GM20431 (cell line): ENCODE measurements around the gene ARID1B.

Source experiments
- in situ Hi-C: fragments of 300-500 bp; cut with MseI, MboI; formaldehyde crosslinking; loops from one replicate; pipeline ENCODE4 v1.15.0; 2020; ENCODE audit warnings: low sequenced_read_pairs; ENCODE audit not compliant: unreplicated experiment

Gene ARID1B

DNA sequence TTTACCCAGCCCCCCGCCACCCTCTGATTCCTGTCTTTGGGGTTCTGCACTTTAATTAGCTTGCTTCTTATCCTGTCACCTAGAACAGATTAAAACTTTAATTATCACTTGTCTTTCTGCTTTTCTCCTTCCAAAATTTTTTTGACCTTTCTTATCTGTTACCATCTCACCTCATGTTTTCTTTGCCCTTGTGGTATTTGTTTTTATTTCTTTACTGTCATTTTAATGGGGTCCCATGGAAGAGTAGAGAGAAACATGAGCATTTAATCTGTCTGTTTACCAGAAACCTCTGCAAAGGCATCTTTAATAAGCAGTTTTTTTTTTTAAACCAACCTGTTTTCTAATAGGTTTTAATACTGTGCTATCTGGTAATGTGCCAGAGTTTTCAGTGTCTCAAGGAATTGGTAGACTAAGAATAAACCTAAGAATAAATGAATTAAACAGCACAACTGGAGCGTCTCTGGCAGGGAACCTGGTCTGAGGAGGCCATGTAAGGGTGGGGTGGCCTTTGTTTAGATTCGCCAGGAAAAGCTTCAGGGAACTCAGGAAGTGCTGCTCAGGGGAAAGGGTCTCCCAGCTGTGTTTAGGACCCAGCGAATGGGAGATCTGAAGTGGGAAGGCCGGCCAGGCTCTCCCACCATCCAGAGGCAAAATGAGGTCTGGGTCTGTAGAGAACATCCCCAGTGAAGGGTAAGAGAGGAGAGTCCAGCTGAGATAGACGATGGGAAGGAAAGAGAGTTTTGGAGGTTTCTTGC lies 69.8 kb downstream of the ARID1B start:
- in situ Hi-C loops = no loop called here

DNA sequence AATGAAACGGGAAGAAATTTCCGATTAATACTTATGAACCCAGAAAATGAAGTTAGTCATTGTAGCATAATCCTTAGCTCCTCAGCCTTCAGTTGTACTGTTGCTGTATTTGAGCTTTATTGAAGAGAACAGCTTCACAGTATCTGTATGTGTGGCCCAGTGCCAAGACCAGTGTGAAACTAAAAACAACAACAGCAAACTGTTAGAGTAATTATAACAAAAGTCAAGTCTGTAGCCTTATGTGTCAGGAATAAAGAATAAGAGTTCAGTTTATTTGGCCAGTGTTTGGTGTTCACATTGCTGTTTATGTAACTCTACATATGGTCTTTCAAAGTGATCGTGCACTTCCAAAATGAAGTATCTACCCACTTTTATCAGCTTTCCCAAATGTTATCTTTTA lies 70.9 kb downstream of the ARID1B start:
- in situ Hi-C loops = no loop called here

DNA sequence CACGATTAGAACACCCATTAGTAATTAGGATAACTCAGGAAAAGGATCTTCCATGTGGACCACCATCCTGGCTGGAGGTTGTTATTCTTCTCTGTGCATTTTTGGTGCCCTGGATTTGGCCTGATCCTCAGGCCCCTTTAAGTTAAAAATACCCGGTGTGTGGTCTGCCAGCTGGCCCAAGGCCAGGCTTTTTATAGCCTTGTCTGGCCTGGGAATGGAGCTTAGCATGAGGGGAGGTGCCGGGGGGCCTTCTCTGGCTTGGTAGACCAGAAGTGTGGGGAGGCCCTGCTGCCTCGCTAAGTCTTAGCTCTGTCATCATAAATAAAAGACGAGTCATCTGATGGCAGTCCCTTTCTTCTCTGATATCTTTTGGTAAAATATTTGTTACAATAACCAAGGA lies 71.4 kb downstream of the ARID1B start:
- in situ Hi-C loops = no loop called here

DNA sequence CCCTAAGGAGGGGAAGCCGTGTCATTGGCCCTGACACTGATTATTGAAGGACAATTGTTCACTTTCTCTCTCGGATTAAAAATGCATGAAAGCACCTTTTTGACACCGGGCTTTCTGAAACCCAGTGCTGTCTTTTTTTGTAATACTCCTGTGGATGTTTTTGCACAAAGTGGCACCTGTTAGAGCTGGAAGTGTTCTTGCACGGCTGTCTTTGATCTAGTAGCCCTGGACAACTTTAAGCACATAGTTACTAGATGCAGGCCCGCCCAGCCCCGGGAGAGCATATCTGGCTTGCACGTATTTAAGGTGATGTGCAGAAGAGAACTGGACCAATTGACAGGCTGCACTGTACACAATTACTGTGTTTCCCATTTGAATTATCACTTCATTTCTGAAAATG lies 72.6 kb downstream of the ARID1B start:
- in situ Hi-C loops = no loop called here

DNA sequence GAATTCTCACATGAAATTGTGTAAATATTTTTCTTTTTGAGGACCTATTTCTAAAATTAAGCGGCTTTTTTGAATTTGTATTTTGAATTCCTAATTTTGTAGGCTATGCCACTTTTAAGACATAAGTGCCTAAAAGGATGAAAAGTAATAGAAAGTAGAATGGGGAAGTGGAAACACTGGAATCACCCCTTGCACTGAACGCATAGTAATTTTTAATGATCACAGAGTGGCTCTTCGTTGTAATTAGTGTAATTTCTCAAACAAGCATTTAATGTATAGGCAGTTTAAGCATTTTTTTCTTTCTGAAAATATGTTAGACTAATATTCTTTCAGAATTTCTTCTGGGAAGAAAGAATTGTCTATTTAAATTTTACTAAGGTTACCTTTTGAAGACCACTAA lies 73.2 kb downstream of the ARID1B start:
- in situ Hi-C loops = no loop called here

DNA sequence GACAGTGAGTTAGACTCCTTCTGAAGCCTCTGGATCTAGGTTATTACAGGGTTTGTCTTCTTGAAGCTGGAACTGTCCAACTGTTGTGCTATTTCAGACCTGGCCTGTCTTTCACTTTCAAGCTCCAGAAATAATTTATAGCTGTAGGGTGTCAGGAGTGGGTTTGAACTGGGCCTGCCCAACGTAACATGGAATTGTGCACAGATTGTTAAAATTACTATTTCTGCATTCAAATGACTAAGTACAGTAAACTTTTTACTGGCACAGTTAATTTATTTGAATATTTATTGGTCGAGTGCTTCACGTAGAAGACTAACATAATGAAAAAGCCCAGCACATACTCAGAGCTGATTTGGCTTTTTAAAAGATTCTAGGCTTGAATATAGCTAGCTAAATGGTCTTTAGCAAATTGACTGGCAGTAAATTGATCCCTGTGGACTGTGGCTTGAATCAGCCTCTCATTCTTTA lies 74.3 kb downstream of the ARID1B start:
- in situ Hi-C loops = no loop called here

DNA sequence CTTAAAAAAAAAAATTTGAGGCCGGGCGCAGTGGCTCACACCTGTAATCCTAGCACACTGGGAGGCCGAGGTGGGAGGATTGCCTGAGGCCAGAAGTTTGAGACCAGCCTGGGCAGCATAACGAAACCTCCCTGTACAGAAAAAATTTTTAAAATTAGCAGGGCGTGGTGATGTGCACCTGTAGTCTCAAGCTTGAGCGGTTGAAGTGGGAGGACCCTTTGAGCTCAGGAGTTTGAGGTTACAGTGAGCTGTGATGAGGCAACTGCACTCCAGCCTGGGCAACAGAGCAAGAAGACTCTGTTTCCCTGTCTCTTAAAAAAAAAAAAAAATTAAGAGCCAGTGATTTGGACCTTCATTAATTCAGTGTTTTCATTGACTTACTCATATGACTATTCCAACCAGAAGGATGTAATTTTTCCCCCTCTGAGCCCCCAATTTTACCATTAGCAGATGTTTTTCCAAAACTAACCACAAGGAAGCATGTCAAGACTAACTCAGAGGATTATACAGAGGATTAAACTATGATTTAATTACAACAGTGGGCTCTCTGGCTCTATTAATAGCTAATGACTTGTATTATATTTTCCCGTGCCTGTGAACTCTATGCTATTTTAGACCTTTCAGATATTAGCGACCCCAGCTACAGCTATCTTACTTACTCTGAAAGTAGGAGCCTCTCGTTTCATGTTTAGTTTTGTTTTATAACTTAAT lies 75.1 kb downstream of the ARID1B start:
- in situ Hi-C loops = no loop called here

DNA sequence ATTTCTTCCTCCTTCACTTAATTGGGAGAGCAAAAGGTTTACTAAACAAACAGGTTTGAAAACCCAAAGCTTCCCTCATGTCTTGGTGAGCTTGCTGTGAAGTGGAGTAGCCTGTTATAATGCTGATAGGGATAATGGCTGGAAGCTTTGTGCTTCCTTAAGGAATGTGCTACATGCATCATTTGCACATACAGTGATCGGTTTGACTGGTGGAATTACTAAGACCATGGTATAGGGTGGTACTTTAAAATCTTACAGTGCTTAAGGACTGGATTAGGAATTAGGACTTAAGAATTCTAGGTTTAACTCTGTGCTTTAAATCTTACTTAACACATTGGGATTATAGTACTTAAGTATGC lies 75.7 kb downstream of the ARID1B start:
- in situ Hi-C loops = no loop called here

DNA sequence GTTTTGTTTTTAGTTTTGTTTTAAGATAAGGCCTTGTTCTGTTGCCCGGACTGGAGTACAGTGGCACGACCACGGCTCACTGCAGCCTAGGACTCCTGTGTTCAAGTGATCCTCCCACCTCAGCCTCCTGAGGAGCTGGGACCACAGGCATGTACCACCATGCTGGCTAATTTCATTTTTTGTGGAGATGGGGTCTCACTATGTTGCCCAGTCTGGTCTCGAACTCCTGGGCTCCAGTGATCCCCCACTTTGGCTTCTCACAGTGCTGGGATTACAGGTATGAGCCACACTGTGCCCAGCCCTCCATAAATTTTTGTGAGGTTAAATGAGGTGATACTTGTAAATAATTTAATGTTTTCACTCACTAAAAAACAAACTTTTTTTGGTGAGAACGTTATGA lies 76.6 kb downstream of the ARID1B start:
- in situ Hi-C loops = no loop called here

DNA sequence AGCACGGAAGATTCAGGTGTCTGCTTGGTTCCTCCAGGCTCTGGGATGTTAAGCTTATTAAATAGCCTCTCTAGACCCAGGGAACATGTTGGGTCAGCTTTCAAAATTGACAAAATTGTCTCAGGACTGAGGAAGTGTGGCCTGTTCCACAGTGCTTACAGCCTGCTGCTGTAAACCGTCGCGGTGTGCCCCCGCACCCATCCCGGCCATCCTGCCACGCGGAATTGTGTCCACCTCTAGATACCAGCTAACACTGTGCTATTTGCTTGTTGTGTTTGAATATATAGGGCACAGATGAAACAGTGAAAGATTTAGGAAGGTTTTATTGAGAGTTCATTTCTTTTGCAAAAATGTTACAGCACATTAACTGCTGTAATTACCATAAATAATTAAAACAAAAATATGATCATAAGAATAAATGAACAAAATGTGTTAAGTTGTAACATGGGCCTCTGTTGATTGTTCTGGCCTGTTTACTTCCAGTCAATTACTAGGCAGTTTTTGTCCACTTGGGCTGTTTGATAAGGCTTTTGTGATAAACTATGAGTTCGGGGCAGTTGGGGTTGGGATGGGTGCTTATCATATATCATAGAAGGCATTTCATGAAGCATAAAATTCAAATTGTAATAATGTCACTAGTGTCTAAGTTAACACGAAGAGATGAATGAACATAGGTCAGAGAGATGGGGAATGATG lies 77.4 kb downstream of the ARID1B start:
- in situ Hi-C loops = no loop called here

DNA sequence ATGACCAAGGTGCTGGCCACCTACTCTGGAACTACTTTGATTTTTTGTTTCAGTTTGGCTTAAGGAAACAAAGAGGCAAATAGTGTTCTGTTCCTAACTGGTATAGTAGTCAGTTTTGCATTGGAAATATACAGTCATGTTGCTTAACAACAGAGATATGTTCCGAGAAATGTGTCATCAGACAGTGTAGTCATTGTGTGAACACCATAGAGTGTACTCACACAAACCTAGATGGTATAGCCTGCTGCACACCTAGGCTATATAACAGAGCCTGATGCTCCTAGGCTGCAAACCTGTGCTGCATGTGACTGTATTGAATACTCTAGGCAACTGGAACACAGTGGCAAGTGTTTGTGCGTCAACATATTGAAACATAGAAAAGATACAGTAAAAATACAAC lies 80.4 kb downstream of the ARID1B start:
- in situ Hi-C loops = no loop called here

DNA sequence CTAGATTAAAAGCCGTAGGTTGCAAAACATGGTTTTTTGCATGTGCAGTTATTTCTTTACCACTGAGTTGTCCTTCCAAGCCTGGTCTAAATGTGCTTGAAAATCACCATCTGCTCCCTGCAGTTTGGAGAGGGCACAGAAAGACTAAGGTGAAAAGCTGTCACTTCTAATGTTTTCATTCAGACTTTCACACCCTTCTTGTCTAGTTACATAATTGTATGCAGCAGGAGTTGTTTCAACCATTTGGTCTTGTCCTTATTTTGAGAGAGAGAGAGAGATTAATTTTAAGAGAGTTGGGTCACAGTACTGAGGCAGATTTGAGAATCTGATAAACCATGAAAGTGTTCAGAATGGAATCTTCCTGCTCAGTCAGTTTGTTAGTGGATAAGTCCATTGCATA lies 82.5 kb downstream of the ARID1B start:
- in situ Hi-C loops = no loop called here

DNA sequence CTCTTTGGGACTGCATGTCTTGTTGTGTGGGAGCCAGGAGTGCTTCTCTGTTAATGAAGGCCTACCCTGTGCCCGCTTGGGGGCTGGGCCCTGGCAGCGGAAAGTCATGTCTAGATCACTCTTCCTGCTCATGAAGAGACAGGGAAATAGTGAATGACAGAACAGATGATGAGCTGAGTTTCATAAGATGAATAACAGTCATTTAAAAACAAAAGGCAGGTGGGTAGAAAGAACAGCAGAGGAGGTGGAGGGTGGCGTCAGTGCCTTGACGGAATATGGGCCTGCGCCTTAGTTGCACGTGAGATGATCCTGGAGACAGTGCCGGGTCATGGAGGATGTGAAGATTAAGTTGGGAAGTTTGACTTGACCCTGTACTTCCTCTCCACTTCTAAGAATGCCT lies 85.5 kb downstream of the ARID1B start:
- in situ Hi-C loops = no loop called here

DNA sequence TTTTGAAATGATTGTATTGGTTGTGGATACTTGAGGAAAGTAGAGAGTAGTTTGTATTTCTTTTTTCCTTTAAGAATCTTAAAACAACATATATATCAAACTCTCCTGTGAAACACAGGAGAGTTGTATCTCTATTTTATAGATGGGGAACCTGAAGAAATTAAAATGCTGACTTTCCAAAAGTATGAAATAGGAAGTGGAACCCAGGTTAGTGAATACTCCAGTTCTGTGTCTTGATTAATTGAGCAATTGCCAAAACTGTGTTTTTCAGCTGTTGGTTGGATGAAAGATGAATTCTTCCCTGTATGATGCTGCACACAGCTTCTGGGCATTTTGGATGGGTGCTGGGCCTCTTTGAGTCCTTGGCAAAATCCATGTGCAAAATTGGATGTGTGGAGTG lies 86.3 kb downstream of the ARID1B start:
- in situ Hi-C loops = no loop called here

DNA sequence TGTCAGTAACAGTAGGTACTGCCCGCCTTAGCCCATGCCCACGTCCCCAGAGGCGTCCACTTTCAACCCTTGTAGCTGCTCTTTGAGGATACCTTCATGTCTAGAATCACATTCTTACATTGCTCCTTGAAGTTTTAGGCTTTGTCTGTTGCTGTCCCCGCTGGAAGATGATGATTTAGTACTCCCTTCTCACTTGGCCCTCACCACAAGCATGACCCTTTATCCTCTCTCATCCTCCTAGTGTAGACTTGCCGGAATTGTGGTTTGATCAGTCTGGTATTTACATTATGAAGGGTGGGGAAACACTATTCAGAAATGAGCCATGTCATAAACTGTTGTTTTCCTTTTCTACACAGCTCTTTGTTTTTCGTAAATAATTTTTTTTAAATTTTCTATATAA lies 87.4 kb downstream of the ARID1B start:
- in situ Hi-C loops = no loop called here

DNA sequence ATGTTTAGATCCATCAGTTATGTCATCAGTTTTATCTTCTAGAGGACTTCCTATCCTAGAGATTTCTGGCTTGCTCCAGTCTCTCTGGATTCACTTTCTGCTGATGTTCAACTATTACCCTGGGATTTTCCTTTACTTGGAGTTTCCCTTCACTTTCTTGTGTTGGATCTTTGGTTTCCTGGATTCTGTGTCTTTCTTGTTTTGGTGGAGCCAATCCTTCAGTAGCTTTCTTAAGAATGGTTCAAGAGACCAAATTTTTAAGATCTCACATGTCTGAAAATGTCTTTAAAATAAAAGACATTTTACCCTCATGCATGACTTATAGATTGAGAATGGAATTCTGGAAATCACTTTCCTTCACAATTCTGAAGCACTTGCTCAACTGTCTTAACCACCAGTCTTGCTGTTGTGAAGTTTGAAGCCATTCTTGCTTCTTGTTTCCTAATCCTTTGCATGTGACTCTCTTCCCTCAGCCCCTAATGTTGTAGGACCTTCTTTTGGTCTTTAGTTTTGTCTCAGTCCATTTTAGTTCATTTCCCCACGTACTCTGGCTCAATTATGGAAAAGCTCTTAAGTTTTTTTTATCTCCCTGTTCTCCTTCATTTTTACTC lies 87.9 kb downstream of the ARID1B start:
- in situ Hi-C loops = no loop called here

DNA sequence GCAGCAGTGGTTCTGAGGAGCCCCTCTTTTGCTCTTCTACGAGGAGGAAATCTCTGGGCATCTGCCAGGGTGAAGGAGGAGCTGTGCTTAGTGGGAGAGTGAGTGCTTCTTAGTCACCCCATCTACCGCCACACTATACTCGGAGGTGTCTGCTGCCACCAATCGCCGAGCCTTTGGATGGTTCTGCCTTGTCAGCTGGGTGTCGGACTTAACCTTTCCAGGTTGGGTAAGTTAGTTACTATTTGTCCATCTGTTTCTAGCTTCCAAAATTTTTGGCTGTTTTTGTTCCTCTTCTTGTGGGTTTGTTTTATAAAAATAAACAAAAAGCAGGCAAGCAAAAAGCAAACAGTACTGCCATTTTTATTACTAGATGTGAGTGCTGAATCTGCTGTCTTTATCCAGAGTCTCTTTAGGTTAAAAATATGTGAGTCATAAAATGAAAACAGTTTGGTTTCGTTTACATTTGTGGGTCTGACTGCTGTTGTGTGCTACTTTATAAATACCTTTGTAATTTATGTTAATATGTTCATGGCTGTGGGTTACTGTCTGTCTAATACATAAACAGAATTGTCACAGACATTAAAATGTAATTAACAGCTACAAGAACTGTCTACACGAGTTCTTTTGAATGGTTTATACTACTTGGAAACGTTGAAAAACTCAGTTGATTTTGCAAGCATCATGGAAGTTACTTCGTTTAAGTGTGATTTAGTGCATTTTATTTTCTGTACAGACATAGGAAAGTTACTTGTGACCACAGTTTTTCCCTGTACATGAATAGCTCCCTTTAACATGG lies 89.2 kb downstream of the ARID1B start:
- in situ Hi-C loops = no loop called here

DNA sequence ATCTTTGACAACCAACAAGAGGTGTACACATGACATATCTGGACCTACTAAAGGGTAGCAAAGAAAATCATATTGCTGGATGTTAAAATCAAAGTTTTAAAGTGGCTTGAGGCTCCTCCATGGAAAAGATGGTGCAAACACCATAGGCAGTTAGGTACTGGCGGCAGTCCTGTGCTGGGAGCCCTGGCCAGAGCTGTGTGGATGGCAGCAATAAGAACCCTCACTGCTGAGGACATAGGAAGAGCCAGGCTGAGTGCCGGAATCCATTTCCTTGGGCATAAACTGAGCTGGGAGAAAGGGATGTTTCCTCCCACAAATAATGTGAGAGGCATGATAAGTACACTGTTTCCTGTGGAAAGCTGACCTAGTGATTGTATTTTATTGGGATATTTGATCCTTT lies 89.9 kb downstream of the ARID1B start:
- in situ Hi-C loops = no loop called here

DNA sequence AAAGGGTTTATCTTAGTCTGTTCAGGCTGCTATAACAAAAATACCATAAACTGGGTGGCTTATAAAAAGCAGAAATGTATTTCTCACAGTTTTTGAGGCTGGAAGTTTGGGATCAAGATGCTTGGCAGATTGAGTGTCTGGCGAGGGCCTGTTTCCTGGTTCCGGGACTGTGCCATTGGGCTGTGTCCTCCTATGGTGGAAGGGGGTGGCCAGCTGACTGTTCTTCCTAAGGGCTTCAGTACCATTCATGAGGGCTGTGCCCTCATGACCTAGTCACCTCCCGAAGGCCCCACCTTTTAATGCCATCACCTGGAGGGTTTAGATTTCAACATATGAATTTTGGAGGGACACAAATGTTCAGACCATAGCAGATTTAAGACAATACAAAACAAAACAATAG lies 91.2 kb downstream of the ARID1B start:
- in situ Hi-C loops = no loop called here

DNA sequence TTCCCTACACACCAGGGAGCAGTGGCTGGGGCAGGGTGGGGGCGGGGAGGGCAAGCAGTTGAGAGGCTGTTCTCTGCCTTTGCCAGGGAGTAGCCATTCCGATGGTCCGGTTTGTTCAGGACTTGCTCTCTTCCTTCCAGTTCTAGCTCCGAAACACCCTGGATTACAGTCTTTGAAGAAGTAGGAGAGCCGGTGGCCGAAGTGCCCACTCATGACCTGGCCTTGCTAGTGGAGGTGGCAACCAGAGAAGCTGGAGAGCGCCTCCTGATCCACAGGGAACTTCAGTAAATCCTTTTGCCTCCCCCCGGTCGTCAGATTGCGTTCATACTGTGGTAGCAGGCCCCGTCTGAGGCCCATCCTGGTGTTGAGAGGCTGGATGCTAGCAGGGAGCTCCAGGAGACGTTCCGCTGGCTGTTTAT lies 92.8 kb downstream of the ARID1B start:
- in situ Hi-C loops = no loop called here
